DOHH2 (cell line): ENCODE results near the gene NYNRIN.

Experiments used
- H3F3A ChIP-seq: fragments of 200-600 bp; sonication (generic), shearing (Covaris generic); 2 replicates; pipeline ENCODE4 v1.6.0; 2016; ENCODE audit warnings: antibody characterized with exemption, mild to moderate bottlenecking; ENCODE audit not compliant: control insufficient read depth, insufficient read depth
- H3K27ac ChIP-seq: fragments of 200-600 bp; sonication (generic); 2 replicates; pipeline ENCODE4 v1.5.1; 2014; ENCODE audit warnings: low read depth, mild to moderate bottlenecking, low read length, moderate library complexity
- H3K27me3 ChIP-seq: fragments of 200-600 bp; sonication (generic); 2 replicates; pipeline ENCODE4 v1.6.1; 2014; ENCODE audit warnings: mild to moderate bottlenecking, low read length, mixed read lengths; ENCODE audit not compliant: control insufficient read depth
- H3K36me3 ChIP-seq: fragments of 200-600 bp; sonication (generic); 2 replicates; pipeline ENCODE4 v1.6.1; 2014; ENCODE audit warnings: mild to moderate bottlenecking, low read length, moderate library complexity, mixed read lengths; ENCODE audit not compliant: control insufficient read depth
- H3K4me1 ChIP-seq: fragments of 200-600 bp; sonication (generic); 2 replicates; pipeline ENCODE4 v1.6.1; 2014; ENCODE audit warnings: mild to moderate bottlenecking, low read length, mixed read lengths; ENCODE audit not compliant: control insufficient read depth
- H3K4me2 ChIP-seq: fragments of 200-600 bp; sonication (generic); 2 replicates; pipeline ENCODE4 v1.6.0; 2014; ENCODE audit warnings: mild to moderate bottlenecking, low read length, moderate library complexity
- H3K4me3 ChIP-seq: fragments of 200-600 bp; sonication (generic); 2 replicates; pipeline ENCODE4 v1.5.1; 2014; ENCODE audit warnings: mild to moderate bottlenecking, low read length, mixed read lengths
- H3K79me2 ChIP-seq: fragments of 200-600 bp; sonication (generic); 2 replicates; pipeline ENCODE4 v1.6.1; 2014; ENCODE audit warnings: mild to moderate bottlenecking, low read length, mixed read lengths; ENCODE audit not compliant: control insufficient read depth
- H3K9me2 ChIP-seq: fragments of 200-600 bp; sonication (generic); replicated peaks from 2 replicates; pipeline ENCODE4 v1.6.1; 2014; ENCODE audit warnings: mild to moderate bottlenecking, low read length, mixed read lengths; ENCODE audit not compliant: control insufficient read depth
- H3K9me3 ChIP-seq: fragments of 200-600 bp; sonication (generic); 2 replicates; pipeline ENCODE4 v1.6.1; 2014; ENCODE audit warnings: antibody characterized with exemption, low read length, mixed read lengths; ENCODE audit not compliant: control insufficient read depth, insufficient read depth
- H4K20me1 ChIP-seq: fragments of 200-600 bp; sonication (generic); 2 replicates; pipeline ENCODE4 v1.6.0; 2014; ENCODE audit warnings: low read depth, mild to moderate bottlenecking, antibody characterized with exemption, low read length, moderate library complexity; ENCODE audit not compliant: control insufficient read depth, insufficient read depth
- CTCF ChIP-seq: fragments of 200-600 bp; sonication (generic); IDR thresholded peaks from one replicate; pipeline ENCODE4 v1.5.1; 2014; ENCODE audit warnings: antibody characterized with exemption, mild to moderate bottlenecking, low read depth, low read length; ENCODE audit not compliant: poor library complexity, severe bottlenecking
- EZH2phosphoT487 ChIP-seq: fragments of 200-600 bp; sonication (generic); IDR thresholded peaks from 2 replicates; pipeline ENCODE4 v1.6.1; 2017; ENCODE audit warnings: borderline replicate concordance, mild to moderate bottlenecking, antibody characterized with exemption, low read length, moderate library complexity, mixed read lengths

The NYNRIN gene

GRCh38 chr14:24438223-24439097 lies 39.7 kb downstream of the NYNRIN start:
- H3K9me2 ChIP-seq, result no peaks in the 10 kb centered on the region
- no peak overlapping the region; the same call in 1 of the 2 replicates for H3K27ac ChIP-seq
- H3K4me2 ChIP-seq, result no peak overlapping the region
- no peaks in the 10 kb centered on the region for H3K27me3 ChIP-seq
- no peak overlapping the region for H3K4me3 ChIP-seq
- peaks cover 44% of the 10 kb centered on the region for H3K4me1 ChIP-seq
- H3K36me3 ChIP-seq, result peaks cover 68% of the 10 kb centered on the region
- TF ChIP-seq EZH2phosphoT487 (no peak), CTCF (no peak)
- H3F3A ChIP-seq, result peaks cover 3% of the 10 kb centered on the region; the same call in 1 of the 2 replicates
- no peaks in the 10 kb centered on the region for H3K9me3 ChIP-seq
- H3K79me2 ChIP-seq, result peaks cover 31% of the 10 kb centered on the region
- no peaks in the 10 kb centered on the region for H4K20me1 ChIP-seq

- peaks cover 60% of the 10 kb centered on the region for H3K36me3 ChIP-seq
- no peak overlapping the region for H3K27ac ChIP-seq
- no peak for TF ChIP-seq CTCF
- TF ChIP-seq EZH2phosphoT487, result no peak
- no peaks in the 10 kb centered on the region for H4K20me1 ChIP-seq
- H3K4me1 ChIP-seq, result peaks cover 47% of the 10 kb centered on the region
- H3K27me3 ChIP-seq, result no peaks in the 10 kb centered on the region
- no peak overlapping the region for H3K4me3 ChIP-seq
- no peaks in the 10 kb centered on the region for H3K9me2 ChIP-seq
- H3F3A ChIP-seq, result peaks cover 3% of the 10 kb centered on the region; the same call in 1 of the 2 replicates
- no peaks in the 10 kb centered on the region for H3K9me3 ChIP-seq
- no peak overlapping the region for H3K4me2 ChIP-seq
- peaks cover 34% of the 10 kb centered on the region for H3K79me2 ChIP-seq
Observed at GRCh38 chr14:24439257-24439656, 40.5 kb downstream of the NYNRIN start.

DNA sequence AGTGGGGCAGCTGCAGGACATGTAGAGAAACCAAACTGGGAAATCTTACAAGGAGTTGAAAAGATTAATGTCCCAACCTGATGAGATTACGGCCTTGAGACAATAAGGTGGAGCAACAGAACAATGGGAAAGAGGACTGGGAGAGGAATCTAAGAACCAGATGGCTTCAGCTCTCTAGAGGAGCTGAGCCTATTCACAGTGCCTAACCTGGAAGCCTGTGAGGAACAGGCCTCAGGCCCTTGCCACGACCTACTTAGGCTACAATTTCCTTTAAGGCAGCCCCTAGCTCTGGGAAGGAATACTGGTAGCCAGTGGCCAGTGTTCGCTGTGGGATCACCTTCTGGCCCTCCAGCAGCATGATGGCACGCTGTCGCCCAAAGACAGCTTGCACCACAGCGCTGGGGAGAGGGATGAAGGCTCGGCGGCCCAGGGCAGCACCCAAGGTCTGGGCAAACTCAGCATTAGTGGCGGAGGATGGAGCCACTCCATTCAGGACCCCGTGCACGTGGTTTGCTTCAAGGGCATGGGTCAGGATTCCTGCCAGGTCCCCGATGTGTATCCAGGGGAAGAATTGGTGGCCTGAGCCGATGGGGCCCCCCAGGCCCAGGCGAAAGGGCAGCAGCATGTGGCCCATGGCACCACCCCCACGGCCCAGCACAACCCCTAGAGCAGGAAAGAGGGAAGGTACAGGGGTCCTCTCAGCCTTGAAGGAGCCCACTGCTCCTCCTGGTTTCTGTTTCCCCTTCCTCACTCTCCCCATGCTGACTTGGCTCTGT lies 41.2 kb downstream of the NYNRIN start:
- Histone ChIP-seq H3K9me3 (no peaks in the 10 kb centered on the region), H4K20me1 (no peaks in the 10 kb centered on the region), H3K4me3 (no peak overlapping the region), H3K4me1 (peaks cover 47% of the 10 kb centered on the region), H3K27ac (no peak overlapping the region), H3K27me3 (no peaks in the 10 kb centered on the region), H3K79me2 (peaks cover 34% of the 10 kb centered on the region), H3K36me3 (peaks cover 60% of the 10 kb centered on the region), H3K4me2 (0 out of 2 replicates have a peak overlapping the region, but pooled peaks have one; percentile 89), H3F3A (peaks cover 3% of the 10 kb centered on the region; the same call in 1 of the 2 replicates), H3K9me2 (no peaks in the 10 kb centered on the region)
- TF ChIP-seq EZH2phosphoT487, result no peak
- no peak for TF ChIP-seq CTCF
